GM12873 (cell line): ENCODE results near the gene PRR33.

Source experiments
- TF ChIP-seq, protein P1 (sequence below): IDR thresholded peaks from 2 replicates; pipeline ENCODE4 v1.5.1; 2012; ENCODE audit warnings: low read depth, mild to moderate bottlenecking, moderate library complexity, low read length, control low read depth; ENCODE audit not compliant: insufficient read depth; ENCODE audit errors: missing control alignments

PRR33 gene

DNA sequence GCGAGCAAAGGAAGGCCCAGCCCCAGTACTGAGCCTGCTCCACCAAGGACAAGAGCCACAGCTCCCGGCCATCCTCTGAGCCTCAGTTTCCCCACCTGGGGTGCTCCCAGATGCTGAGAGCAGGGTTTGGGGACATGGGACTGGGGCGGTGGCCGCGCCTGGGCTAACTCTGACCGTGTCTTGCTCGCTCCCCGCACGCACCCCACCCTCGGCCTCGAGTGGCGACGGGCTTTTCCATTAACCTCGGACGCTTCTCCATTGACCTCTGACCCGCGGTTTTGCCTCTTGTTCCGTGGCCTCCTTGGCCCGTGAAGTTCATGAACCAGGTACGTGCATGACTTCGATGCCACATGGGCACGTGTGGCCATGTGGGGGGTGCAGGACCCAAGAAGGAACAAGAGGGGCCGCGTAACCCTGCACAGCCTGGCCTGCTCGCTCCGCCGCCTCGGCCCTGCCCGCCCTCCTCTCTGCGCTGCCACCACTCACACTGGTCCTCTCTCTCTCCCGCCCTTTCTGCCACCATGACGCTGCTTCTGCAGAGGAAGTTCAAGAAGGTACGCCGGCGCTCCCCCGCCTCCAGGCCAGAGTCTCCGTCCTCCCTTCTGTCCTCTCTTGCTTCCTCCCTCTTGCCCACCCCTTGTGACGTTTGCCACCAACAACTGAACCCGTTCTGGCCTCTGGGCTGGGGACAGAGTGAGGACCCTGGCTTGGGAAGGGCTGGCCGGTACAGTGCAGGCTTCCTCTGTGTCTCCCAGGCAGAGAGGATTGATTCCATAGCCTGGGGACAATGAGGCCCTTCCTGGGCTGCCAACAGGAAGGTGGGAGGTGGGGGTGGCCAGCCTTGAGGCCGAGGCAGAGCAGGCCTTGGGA, 34.7 kb upstream of the PRR33 start:
- TF ChIP-seq, protein P1, sequence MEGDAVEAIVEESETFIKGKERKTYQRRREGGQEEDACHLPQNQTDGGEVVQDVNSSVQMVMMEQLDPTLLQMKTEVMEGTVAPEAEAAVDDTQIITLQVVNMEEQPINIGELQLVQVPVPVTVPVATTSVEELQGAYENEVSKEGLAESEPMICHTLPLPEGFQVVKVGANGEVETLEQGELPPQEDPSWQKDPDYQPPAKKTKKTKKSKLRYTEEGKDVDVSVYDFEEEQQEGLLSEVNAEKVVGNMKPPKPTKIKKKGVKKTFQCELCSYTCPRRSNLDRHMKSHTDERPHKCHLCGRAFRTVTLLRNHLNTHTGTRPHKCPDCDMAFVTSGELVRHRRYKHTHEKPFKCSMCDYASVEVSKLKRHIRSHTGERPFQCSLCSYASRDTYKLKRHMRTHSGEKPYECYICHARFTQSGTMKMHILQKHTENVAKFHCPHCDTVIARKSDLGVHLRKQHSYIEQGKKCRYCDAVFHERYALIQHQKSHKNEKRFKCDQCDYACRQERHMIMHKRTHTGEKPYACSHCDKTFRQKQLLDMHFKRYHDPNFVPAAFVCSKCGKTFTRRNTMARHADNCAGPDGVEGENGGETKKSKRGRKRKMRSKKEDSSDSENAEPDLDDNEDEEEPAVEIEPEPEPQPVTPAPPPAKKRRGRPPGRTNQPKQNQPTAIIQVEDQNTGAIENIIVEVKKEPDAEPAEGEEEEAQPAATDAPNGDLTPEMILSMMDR, result no peak

DNA sequence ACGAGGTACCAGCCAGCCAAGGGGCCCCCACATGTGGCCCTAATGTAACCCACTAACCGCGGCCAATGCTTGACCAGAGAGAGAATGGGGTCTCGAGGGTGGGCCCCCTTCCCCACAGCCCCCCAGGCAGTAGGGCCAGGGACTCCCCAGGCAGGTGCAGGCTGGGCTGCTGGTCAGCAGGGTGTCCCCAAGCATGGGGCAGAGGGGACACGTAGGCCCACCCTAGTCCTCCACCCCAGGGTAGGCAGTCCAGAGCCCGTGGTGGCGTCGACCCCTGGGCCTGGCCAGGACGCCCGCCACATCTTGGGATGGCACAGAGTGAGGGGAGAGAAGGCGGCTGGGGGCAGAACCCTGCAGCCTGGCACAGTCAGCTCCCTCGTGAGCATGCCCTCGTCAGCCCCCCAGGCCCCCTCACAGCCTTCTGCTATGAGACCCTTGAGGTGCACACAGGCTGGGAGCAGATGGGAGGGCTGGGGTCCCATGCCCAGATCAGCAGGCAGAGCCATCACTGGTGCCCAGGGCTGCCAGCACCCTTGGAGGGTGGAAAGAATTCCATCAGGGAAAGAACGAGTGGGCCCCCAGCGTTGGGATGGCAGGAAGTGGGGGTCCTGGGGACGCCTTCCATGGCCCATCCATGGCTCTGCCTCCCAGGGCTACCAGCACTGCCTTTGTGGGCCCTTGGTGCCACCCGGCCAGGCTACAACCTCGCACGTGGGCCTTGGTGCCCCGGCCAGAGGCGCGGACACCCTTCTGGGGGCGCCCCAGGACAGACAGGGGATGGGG, 33.9 kb upstream of the PRR33 start:
- TF ChIP-seq, protein P1, result no peak

DNA sequence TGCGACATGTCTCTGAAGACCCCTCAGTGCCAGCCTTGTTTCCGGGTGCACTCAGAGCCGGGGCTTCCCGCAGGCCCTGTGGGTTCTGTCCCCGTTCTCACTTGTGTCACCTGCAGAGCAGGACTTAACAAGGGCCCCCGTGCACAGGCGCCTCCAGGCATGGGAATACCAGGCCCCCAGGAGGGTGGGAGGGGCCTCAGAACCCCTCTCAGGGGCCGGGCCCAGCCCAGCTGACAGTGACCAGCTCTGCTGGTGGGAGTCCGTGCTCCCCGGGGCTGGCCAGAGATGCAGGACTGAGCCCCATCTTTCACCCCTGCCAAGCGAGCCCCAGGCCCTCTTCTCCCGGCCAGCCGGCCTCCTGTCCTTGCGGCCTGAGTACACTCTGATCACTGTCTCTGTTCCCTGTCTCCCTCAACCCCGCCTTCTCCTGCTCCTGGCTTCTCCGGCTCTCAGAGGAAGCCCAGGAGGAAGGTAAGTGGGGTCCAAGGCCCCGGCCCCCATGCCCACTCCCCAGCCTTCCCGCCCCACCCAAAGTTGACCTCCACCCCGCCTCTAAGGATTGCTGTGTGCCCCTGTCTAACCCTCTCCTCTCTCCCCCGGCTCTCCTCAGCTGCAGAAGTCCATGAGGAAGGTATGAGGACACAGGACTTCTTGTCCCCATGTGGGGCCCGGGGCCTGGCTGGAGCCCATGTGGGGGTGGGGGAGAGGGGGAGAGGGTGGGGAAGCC, 33.1 kb upstream of the PRR33 start:
- TF ChIP-seq, protein P1, result no peak

DNA sequence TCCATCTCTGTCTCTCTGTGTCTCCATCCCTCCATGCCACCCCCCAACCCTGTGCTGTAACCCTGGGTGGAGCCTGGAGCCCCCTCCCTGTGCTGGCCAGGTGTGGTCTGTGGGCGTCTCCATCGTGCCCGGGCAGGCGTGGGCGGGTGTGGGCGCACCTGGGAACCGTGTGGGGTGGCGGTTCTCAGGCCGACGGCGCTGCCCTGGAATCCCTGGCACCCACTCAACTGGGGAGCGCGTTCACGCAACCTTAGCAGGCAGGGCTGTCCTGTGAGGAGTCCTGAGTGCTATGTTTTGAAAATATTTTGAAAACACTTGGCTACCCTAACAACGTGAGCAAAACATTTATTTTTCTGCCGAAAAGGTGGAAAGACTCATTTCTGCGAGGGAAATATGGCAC, 32.5 kb upstream of the PRR33 start:
- TF ChIP-seq, protein P1, result no peak

DNA sequence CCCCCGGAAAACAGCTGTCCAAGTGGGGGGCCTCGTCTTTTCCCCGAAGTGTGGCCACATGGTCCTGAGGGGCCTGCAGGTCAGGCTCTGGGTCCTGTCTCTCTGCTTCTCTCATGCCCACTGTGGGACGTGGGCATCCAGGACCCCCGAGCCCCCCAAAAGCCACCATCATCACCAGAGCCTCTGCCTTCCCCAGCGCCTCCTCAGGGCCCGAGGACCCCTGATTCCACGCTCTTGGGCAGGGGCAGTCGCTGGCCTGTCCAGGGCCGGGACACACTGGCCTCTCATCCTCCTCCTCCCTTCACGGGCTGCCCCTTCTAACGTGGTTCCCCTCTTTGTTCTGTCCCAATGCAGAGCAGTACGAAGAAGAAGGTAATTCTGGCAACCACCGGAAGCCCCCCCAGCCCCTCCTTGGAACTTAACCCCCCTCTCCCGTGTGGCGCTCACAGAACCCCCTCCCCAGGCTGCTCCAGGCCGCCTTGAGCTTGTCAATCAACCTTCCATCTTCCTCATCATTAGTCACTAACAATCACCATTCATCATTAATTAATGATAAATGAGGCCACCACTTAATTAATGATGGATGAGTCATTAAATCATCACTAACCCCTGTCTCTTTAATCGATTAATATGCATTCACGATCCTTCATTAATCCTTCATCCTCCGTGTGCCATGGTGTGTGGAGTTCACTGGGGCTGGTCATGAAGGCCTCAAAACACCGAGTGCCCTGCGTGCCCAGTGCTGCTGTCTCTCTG, 31.7 kb upstream of the PRR33 start:
- TF ChIP-seq, protein P1, result no peak

DNA sequence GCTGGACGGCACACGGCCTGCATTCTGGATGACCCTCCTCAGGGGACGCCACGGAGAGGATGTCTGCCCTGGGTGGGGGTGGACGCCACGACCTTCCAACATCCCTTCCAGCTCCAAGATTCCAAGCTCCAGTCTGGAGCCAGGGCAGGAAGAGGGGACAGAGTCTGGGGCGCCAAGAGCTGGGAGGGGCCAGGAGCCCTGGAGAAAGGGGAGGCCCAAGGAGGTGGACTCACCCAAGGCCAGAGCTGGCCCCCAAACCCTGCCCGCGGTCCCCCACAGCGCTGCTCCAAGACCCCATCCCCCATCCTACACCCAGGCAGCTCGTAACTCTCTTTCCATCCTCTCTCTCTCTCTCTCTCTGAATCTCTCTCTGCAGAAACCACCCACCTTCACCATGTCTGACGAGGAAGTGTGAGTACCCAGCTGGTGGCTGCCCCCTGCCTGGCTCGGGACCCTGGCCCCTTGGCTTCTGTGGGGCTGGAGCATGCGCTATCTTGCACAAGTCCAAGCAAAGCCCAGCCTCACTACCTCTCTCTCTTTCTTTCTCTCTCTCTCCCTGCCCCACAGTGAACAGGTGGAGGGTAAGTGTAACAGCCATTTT, 30.9 kb upstream of the PRR33 start:
- TF ChIP-seq, protein P1, result no peak
